HG03066 (cell line): ENCODE results near the gene CDH13.

Source experiments
- ATAC-seq: cut with Tn5 transposase; IDR thresholded peaks from one replicate; pipeline ENCODE4 v1.9.1; 2021; ENCODE audit warnings: low read depth; ENCODE audit not compliant: unreplicated experiment

CDH13 gene

DNA sequence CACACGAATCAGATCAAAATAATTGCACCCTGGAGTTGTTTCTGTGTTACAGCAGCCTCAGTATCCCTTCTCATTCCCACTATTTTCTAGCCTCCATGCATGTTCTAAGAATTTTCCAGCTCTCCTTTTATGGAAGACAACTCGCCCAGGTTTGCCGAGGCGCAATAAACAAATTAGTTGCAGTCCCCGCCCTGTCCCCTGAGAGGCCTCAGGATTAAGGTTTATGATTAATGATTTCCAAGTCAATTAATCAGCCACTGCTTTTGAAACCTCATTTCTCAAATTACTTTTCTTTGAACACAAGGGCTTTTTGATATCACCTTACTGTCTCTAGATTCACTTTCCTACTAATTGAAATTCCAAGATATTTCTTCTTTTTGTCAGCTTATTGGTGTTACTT lies 1042.7 kb downstream of the CDH13 start:
- ATAC-seq: no peak

DNA sequence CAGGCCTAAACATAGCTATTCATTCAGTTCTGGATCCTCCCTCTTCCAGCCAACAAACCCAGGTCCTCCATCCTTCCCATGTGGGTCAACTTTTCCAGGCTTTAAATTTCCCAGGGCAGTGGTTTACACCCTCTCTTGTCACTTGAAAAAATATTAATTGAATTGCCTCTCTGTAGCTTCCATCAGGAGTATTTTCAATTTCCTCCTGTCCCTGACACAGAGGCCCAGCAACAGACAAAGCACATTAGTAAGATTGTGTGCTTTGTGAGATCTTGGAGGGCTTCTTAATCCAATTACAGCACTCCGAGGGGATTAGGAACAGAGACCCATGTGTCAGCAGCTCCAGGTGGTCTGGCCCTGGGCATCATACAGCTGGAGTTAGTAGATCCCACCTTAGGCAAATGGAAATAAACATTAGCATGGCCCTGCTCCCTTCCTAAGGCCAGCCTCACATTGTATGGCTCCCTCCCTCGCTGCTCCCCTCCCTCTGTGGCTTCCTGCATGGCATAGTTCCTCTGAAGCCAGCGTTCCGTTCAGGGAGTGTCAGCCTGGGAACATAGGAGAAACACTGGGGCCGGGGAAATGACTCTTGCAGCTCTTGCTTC lies 1048.3 kb downstream of the CDH13 start:
- ATAC-seq: no peak

DNA sequence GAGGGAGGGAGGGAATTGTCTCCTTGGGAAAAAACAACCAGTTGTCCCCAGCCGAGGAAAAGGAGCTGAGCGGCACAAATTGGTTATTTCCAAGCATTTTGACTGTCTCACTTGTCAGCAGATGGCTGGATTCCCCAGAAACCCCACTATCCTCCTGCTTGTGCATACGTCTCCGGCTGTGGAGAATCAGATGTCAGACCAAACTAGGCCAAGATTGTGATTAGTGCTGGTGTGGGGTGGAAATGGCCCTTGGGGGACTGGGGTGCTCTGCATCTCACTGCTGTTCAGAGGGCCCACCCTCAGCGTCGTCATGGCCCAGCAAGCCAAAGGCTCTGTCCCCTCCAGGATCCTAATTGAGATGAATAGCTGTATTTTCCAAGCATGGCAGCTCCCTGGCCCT lies 1049.3 kb downstream of the CDH13 start:
- ATAC-seq: no peak

DNA sequence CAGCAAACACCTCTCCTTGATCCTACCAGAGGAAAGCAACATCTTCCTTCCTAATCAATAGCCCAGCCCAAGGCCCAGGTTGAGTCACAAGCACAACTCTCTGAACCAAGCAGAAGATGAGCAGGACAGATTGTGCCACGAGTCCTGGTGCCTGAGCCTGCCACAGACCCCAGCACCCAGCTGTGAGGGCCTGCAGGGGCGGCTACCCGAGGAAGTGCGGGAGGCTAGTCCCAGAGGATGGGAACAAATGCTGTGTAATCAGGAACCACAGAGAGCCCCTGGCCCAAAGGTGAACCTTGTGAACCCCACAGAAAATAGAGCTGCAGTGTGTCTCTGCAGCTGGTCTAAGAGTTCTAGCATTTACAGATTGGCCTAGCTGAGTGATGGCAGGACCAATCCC lies 1054.2 kb downstream of the CDH13 start:
- no peak for ATAC-seq

DNA sequence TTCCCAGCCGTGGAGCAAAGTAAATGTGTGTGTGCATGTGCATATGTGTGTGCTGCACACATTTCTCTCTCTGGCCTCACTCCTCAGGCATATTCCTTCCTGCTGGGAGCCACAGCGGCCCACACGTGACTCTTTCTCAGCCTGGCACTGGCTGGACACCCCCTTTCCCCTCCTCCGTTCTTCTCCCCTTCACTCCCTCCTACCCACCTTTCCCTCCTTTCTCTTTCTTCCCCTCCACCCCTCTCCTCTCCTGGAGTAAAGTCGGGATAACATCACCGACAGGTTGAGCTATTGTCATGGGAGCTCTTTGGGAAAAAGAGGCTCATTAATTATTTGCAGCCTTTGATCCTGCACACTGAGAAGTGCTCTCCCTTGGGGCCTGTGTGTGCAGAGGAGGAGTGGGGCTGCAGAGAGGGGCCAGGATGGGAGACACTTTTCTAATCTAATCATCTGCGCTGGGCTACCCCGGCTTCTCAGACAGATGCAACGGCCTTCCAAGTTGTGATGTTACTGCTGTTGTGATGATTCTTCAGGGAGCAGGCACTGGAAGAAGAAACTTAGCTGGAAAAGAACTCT lies 1054.7 kb downstream of the CDH13 start:
- ATAC-seq: no peak

DNA sequence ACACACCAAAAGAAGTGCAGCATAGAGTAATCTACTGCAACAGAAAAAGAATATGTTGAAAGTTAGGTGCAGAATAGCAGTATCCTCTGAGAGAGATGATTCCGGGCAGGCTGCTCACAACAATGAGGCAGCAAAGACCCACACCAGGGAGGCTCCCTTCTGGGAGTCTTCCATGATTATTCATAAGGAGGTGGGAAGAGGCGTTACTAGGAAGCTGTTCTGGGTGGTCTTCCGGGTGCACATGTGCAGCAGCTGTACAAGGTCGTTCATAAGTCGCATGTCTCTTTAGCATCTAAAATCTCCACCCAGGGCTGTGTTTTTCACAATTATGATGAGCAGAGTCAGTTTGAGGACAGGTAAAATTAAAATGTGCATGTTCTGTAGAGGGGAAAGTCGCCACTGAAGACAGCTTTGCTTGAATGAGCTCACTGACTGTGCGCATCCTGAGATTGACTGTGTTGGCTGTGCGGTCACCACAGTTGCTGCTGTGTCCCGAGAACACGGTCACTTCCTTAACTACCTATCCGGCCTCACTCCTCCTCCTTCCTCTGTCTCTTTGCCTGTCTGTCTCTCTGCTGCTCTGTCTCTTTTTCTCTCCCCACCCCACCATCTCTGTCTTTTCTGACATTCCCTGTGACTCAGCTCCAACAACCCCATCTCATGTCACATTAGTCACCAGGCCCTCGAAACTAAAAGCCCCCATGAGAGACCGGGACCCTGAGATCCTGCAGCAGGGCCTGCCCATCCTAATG lies 1055.5 kb downstream of the CDH13 start:
- ATAC-seq: no peak

DNA sequence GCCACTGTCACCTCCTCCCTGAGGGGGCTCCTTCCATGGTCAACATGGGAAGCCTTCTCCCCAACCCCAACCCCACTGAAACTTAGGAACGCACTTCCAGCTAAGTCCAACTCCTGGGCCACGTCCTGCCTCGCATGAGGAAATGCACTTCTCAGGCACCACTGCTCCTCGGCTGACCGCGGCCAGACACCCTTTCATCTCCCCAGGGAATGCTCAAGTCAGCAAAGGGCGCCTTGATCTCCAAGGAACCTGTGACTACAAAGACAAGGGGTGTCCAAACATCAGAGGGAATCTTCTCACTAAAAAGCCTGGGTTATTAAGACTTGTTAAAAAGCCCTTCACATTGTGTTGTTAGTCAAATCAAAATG lies 1056.1 kb downstream of the CDH13 start:
- ATAC-seq: no peak

DNA sequence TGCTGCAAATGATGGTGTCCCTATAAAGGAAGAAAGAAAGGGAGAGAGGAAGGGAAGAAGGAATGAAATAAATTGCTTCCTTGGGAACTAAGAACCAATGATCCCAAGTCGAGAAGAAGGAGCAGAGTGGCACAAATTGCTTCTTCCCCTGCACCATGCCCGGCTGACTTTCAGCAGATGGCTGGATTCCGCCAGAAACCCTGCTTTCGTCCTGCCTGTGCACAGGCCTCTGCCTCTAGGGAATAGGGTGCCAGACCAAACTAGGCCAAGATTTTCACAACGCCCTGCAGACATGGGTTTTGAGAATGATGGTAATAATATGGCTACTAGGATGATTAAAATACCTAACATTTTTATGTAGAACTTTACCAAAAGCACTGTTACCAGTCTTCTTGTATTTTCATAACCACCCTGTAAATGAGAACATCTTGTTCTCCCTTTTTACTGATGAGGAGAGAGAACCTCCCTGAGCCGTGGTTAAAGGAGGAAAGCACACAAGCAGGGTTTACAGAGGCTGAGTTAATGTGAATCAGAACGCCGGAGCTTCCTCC lies 1058.9 kb downstream of the CDH13 start:
- no peak for ATAC-seq

DNA sequence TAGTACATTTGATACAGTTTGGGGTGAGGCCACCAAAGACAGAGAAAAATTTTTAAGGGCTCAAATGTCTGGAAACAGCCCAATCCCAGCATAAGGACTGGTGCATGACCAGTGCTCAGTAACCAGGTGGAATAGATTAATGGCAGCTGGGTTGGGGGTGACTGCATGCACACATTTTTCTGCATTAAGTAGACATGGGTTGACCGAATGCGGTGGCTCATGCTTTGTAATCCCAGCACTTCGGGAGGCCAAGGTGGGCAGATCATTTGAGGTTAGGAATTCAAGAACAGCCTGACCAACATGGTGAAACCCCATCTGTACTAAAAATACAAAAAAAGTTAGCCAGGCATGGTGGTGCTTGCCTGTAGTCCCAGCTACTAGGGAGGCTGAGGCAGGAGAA lies 1060.0 kb downstream of the CDH13 start:
- ATAC-seq: no peak

DNA sequence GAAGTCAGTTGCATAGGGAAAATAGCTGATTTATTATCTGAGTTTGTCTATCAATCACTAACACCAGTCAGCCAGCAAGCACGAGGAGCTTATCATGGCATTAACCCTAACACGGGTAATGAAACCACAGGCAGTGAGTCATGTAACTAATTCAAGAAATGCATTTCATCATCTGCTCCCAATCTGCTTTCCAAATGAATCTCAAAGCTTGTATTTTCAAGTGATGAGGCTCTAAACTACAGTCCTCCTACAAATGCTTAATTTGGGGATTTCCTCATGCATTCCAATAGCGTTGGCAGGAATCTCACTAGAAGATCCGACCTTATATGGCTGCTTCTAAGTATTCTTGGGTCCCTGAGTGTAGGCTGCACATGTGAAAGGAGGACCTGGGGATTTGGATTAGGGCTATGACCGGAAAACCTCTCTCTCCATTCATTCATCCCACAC lies 1062.6 kb downstream of the CDH13 start:
- ATAC-seq: no peak

DNA sequence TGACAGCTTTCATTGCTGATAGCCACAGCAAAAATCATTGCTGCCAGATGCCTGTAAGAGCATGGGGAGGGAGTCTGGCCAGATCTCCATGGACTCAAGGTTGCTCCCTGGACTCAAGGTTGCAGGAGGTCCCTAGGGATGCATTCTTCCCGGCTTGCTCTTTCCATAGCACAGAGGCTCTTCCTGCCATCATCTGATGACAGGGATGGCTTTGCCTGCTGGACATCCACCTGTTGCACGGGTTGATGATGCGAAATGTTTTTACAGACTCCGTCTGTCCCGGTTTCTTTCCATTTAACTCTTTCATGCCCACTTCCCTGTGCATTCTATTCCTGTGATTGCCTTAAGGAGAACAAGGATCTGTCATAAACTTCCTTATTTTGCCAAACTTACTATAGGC lies 1065.5 kb downstream of the CDH13 start:
- no peak for ATAC-seq

DNA sequence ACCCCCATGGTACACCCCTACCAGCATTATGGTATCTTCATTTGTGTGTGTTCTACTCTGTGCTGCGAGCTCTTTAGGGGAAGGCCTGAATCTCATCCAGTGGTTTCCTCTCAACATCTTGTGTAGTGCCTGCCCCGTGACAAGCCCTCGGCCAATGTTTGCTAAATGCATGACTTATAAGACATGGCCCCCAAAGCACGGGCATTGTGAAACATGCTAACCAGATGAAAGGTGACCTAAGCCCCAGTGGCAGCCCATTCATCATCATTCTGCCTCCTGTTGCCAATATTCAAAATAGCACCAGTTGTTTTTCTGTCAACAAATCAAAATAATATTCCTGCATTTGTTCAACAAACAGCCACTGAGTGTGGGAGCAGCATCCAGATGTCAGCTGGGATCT lies 1072.2 kb downstream of the CDH13 start:
- no peak for ATAC-seq

DNA sequence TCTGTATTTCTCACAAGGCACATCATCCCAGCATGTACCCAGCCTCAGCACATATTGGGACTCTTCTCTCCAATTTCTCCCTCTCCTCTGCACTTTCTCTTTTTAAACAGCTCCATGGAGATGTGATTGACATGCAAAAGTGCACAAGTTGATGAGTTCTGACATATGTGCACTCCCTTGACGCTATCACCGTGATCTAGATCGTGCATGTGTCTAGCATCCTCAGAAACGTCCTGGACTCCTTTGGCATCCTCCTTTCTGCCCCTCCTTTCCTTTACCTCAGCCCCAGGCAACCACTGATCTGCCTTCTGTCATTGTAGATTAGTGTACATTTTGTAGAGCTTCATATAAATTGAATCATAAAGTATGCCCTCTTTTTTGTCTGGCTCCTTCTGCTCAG lies 1073.0 kb downstream of the CDH13 start:
- ATAC-seq: no peak

DNA sequence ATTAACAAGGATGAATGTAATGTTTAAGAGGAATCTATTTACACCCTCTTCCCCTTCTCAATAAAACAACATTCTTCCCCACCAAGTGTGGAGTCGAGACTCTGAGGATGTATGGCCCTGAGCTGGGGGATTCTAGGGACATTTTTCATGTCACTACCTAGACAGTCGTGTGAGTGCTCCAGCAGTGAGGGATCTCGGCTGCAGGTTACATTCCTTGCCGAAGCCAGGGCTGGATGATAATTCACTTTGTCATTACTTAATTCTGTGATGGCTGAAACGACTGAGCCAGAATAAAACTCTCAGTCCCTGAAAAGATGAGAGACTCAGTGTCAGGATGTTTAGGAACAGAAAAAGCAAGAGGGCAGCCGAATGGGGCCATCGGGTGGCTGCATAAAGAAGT lies 1074.1 kb downstream of the CDH13 start:
- ATAC-seq: no peak

DNA sequence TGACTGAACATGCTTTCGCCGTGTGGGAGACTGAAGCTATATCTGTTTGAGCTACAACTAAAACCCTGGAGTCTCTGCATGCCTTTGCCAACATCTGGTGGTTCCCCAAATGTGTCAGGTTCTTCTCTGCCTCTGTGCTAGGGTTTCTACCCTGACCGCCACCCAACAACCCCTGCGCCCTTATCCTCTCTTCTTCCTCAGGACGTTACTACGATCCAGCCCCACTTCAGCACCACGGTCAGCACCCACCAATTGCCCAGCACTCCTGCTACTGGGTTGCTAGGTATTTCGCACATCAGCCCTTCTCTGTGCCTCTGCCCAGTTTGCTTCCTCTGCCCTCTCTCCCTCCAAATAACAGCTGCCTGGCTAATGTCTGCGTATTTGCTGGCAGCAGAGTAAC lies 1074.7 kb downstream of the CDH13 start:
- no peak for ATAC-seq

DNA sequence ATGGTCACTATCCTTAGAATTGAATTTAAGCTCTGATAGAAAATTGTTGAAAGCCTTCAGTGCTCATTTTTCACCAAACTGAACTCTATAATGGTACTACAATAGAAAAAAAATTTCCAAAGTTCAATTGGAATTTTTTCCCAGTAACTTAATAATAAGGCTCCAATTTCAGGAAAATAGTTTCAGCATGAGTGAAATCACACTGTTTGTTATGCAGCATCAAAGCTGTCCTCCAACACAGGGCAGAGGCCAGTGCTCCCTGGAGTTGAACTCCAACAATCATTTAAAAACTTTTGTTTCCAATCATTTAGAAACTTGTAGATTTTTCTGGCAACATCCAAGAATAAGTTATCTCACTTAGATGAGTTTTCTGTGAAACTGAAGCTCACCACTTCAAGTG lies 1077.9 kb downstream of the CDH13 start:
- no peak for ATAC-seq

DNA sequence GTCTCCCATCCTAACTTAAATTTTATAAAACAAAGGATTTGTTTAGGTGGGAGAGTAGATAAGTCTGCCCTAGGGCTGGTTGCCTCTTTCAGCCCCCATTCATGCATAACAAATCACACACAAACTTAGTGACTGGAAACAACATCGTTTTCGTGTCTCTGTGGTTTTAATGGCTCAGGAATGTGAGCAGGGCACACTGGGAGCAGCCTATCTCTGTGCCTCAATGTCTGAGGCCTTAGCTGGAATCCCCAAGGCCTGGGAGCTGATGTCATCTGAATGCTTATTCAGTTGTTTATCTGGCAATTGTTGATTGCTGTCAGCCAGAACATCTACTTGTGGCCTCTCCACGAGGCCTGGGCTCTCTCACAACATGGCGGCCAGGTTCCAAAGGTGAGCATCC lies 1079.1 kb downstream of the CDH13 start:
- ATAC-seq: no peak

DNA sequence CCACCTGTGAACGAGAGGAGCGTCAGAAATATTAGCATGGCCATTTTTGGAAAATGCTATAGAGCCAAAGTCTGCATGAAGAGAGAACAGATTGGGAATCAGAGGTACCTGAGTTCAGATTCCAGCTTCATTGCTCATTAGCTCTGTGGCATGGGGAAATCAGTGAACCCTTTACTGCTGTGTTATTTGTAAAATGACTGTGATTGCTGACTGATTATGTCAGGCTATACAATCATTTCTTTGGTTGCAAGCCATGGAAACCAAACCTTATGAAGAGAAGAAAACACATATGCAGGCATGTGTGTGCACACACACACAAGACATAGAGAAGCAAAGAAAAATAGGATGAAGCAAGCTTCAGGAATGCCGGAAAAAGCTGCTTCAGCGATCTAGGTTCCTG lies 1079.6 kb downstream of the CDH13 start:
- ATAC-seq: no peak

DNA sequence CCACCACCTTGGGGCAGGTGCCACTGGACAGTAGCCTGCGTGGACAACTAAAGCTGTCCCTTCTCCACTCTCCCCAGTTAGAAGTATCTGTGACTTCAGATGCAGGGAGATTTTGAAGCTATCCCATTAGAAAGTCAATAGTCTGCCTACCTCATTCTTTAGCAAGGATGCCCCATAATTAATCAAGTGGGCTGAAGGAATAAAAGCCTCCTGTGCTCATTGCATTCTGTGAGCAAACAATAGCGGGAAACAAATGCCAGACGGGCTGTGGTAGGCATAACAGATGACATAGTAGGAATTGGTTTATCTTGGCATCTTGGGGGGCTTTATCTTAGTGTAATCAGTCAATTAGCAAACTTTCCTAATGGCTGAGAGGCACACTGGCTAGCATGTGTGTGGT lies 1084.3 kb downstream of the CDH13 start:
- ATAC-seq: no peak

DNA sequence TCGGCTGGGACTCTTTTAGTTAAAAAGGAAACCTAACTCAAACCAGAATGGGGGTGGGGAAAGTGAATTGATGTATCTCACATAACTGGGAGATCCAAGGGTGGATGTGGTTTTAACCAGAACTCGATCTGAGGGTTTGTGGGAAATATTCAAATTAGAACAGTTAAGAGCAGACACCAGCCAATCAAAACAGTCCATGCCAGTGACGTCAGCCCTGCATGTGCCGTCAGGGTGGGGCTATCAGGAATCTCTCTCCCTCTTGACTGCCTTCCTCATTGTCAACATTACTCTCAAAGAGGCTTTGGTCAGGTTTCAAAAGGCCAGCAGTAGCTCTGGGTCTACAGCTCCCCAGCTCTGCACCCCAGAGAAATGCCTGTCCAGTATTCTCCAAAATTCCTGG lies 1086.8 kb downstream of the CDH13 start:
- ATAC-seq: no peak

DNA sequence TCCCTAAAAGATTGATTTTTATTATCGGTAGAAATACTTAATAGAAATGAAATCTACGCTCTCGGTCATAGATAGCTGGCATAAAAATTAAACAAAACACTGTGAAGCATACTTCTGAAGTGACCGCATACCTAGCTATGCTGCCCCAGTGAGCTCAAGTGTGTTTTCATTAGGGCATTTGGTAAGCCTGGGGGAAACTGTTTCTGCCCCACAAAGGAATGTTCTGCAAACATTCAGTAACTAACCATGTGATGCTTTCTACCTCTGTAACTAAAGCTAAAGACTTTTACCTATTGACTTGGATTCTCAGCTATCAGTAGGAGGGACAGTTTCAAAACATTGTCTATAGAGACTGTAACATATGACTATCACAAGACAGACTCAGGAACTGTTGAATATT lies 1087.5 kb downstream of the CDH13 start:
- ATAC-seq: no peak
